ENCODE data around the gene DNAJB6.

Gene DNAJB6

DNA sequence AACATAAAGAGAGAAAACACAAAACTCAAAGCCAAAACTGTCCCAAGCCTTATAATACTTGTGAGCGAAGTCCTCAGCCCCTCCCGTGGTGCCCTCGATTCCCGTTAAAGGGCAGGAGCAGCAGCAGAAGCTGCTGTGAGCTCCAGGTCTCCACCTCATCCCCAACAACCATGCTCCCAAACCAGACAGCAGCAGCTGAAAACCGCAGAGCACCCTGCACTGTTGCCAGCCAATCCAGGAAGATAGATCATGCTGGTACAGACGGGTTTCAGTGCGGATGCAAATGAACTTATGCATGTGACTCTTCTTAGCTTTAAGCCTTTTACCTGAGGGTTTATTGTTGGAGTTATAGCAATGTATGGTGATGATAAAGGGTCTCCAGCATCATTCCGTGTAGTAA lies 97.9 kb downstream of the DNAJB6 start:
- H3K9ac ChIP-seq (ENCODE audit: low read length): no peak overlapping the region
- H3K9me2 ChIP-seq (replicated peaks; ENCODE audit: insufficient read depth, low read length): no peaks in the 10 kb centered on the region
- no peaks in the 10 kb centered on the region for H4K20me1 ChIP-seq (ENCODE audit: low read depth, low read length)
- no peaks in the 10 kb centered on the region for H3K27me3 ChIP-seq (ENCODE audit: low read length)
- no peak overlapping the region for H2AFZ ChIP-seq (ENCODE audit: low read depth, low read length, severe bottlenecking)
- H3K9me3 ChIP-seq (ENCODE audit: insufficient read depth, low read length): no peaks in the 10 kb centered on the region
- no peak overlapping the region for H3K4me2 ChIP-seq (ENCODE audit: low read depth, low read length, poor library complexity, severe bottlenecking)
- no peaks in the 10 kb centered on the region for H3F3A ChIP-seq (ENCODE audit: insufficient read depth)
- no peaks in the 10 kb centered on the region for H3K79me2 ChIP-seq (ENCODE audit: insufficient read depth, low read length)
- no peak overlapping the region for H3K4me3 ChIP-seq (ENCODE audit: insufficient read depth, low read length, poor library complexity, severe bottlenecking)
- H3K27ac ChIP-seq (ENCODE audit: low read depth, low read length): no peak overlapping the region
- H3K36me3 ChIP-seq (ENCODE audit: low read length): no peaks in the 10 kb centered on the region
- TF ChIP-seq EZH2phosphoT487 (conservative IDR thresholded peaks at IDR 0.05; ENCODE audit: low read length): no peak
- TF ChIP-seq, protein P1, sequence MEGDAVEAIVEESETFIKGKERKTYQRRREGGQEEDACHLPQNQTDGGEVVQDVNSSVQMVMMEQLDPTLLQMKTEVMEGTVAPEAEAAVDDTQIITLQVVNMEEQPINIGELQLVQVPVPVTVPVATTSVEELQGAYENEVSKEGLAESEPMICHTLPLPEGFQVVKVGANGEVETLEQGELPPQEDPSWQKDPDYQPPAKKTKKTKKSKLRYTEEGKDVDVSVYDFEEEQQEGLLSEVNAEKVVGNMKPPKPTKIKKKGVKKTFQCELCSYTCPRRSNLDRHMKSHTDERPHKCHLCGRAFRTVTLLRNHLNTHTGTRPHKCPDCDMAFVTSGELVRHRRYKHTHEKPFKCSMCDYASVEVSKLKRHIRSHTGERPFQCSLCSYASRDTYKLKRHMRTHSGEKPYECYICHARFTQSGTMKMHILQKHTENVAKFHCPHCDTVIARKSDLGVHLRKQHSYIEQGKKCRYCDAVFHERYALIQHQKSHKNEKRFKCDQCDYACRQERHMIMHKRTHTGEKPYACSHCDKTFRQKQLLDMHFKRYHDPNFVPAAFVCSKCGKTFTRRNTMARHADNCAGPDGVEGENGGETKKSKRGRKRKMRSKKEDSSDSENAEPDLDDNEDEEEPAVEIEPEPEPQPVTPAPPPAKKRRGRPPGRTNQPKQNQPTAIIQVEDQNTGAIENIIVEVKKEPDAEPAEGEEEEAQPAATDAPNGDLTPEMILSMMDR (IDR thresholded peaks at IDR 0.05; ENCODE audit: insufficient read depth, low read length, poor library complexity, severe bottlenecking): no peak

DNA sequence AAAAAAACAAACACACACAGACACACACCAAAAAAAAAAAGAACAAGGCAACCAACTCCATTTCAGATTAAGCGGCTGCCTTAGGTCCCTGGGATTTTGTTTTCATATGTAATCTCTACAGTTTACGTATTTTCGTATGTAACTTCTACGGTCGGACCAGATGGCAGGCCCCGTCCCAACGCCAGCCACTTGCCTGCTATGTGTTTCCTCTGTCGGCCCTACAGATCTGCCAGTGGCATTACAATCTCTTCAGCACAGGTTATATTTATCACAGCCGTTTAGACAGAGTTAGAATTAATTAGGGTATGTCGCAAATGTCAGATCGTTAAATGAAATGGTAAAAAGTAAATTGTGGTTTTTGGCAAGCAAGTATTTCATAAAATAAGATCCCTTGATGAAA lies 99.3 kb downstream of the DNAJB6 start:
- no peak overlapping the region for H3K4me2 ChIP-seq (ENCODE audit: low read depth, low read length, poor library complexity, severe bottlenecking)
- no peaks in the 10 kb centered on the region for H3F3A ChIP-seq (ENCODE audit: insufficient read depth)
- H3K36me3 ChIP-seq (ENCODE audit: low read length): no peaks in the 10 kb centered on the region
- no peaks in the 10 kb centered on the region for H4K20me1 ChIP-seq (ENCODE audit: low read depth, low read length)
- H3K27me3 ChIP-seq (ENCODE audit: low read length): no peaks in the 10 kb centered on the region
- no peak overlapping the region for H3K27ac ChIP-seq (ENCODE audit: low read depth, low read length)
- no peaks in the 10 kb centered on the region for H3K79me2 ChIP-seq (ENCODE audit: insufficient read depth, low read length)
- H3K9me2 ChIP-seq (replicated peaks; ENCODE audit: insufficient read depth, low read length): no peaks in the 10 kb centered on the region
- TF ChIP-seq, protein P1 (IDR thresholded peaks at IDR 0.05; ENCODE audit: insufficient read depth, low read length, poor library complexity, severe bottlenecking): no peak
- no peak overlapping the region for H3K4me3 ChIP-seq (ENCODE audit: insufficient read depth, low read length, poor library complexity, severe bottlenecking)
- H3K9ac ChIP-seq (ENCODE audit: low read length): no peak overlapping the region
- no peak overlapping the region for H2AFZ ChIP-seq (ENCODE audit: low read depth, low read length, severe bottlenecking)
- no peaks in the 10 kb centered on the region for H3K9me3 ChIP-seq (ENCODE audit: insufficient read depth, low read length)

DNA sequence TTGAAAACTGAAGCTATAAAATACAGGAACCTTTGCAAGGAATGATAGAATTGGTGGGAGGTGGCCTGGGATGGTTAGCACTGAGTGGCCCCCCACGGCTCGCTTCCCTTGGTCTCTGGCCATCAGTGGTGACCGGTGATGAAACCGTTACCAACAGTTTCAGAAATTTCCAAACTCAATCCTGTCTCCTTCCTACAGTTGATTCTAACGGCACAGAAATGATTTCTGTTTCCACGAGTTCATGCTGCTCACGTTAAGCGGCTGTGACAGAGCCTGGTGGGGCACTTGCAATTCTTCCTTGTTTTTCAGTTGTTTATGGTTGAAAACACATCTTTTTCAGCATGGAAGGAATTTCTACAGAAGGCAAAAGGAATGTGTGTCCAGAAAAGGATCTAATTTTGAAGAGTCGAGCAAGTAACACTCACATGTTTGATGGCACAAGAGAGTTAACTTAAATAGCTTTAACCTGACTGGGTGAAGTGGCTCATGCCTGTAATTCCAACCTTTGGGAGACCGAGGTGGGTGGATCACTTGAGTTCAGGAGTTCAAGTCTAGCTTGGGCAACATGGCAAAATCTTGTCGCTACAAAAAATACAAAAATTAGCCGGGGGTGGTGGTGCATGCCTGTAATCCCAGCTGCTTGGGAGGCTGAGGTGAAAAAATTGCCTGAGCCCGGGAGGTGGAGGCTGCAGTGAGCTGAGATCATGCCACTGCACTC lies 100.1 kb downstream of the DNAJB6 start:
- no peaks in the 10 kb centered on the region for H3K9me3 ChIP-seq (ENCODE audit: insufficient read depth, low read length)
- H3K79me2 ChIP-seq (ENCODE audit: insufficient read depth, low read length): no peaks in the 10 kb centered on the region
- no peak overlapping the region for H3K4me2 ChIP-seq (ENCODE audit: low read depth, low read length, poor library complexity, severe bottlenecking)
- no peaks in the 10 kb centered on the region for H3K36me3 ChIP-seq (ENCODE audit: low read length)
- H3K4me3 ChIP-seq (ENCODE audit: insufficient read depth, low read length, poor library complexity, severe bottlenecking): no peak overlapping the region
- no peaks in the 10 kb centered on the region for H4K20me1 ChIP-seq (ENCODE audit: low read depth, low read length)
- H3K27ac ChIP-seq (ENCODE audit: low read depth, low read length): no peak overlapping the region
- H3F3A ChIP-seq (ENCODE audit: insufficient read depth): no peaks in the 10 kb centered on the region
- no peaks in the 10 kb centered on the region for H3K9me2 ChIP-seq (replicated peaks; ENCODE audit: insufficient read depth, low read length)
- no peak overlapping the region for H3K9ac ChIP-seq (ENCODE audit: low read length)
- TF ChIP-seq, protein P1 (IDR thresholded peaks at IDR 0.05; ENCODE audit: insufficient read depth, low read length, poor library complexity, severe bottlenecking): no peak
- no peak for TF ChIP-seq EZH2phosphoT487 (conservative IDR thresholded peaks at IDR 0.05; ENCODE audit: low read length)
- H2AFZ ChIP-seq (ENCODE audit: low read depth, low read length, severe bottlenecking): no peak overlapping the region
- H3K27me3 ChIP-seq (ENCODE audit: low read length): no peaks in the 10 kb centered on the region
